GM18526 (cell line): ENCODE data around the gene PDE7B.

Experiments used
- POLR2A ChIP-seq: IDR thresholded peaks from 3 replicates; pipeline ENCODE4 v1.6.1; 2011; ENCODE audit not compliant: insufficient read length; ENCODE audit errors: extremely low read depth

The PDE7B gene

DNA sequence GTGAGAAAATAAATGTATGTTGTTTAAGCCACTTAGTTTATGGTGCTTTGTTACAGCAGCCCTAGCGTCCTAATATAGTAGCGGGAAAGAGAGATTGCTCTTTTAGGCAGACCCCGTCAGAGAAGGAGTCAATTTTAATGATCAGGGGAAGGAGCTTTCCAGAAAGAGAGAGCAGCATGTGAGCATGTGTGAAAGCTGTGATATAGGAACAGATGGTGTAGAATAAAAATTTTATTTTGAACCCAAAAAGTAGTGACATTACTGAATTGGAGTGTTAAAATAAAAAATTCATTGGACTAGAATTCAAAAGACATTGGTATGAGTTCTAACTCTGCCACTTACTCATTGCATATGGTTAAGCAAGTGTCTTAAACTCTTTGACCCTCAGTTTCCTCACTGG is 119.8 kb downstream of the PDE7B start:
- TF ChIP-seq POLR2A = no peak

DNA sequence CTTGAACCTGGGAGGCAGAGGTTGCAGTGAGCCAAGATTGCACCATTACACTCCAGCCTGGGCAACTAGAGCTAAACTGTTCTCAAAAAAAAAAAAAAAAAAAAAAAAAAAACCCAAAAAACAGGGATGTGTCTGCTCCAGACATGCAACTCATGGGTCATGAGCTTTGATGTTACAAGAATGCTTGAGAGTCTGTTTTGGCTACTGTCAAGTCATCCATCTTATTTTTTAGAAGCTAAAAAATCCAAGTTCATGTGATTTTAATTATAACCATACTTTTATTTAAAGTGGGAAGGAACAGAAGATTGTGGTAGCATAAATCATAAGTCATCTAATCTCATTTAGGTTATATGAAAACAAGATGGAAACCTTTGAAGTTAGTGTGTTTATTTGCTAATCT is 120.6 kb downstream of the PDE7B start:
- TF ChIP-seq POLR2A = no peak

DNA sequence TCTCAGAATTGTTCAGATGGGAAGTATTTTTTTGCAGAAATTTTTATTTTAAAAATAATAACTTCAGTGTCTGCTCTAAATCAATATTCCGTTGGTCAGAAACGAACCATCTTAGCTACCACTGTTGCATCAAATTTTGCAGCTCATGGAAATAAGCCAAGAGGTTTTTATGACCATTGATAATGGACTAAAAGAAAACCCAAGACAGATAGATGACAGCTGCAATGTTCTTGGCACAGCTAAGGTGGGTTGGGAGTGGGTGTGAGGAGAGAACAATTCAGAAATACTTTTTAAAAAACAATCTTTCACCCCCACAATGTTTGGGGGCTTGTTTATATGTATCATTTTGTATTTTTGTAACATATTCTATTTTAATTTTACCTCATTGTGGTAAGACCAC is 121.1 kb downstream of the PDE7B start:
- TF ChIP-seq POLR2A = no peak

DNA sequence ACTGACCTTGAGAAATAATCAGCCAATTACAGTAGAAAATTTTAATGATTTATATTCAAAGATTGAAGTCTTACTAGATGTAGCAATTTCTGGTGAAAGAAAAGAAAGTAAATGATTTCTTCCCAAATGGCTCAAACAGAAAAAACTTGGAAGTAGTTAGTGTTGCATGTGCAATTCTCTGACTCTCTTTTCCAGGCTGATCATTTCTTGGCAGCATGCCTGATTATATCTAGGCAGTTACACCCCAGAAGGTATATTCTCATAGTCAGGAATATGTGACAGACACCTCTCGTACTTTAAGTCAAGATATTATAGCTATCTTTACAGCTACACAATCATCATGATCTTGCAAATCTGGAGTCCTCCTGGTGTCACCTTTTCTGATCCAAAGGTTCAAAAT is 122.9 kb downstream of the PDE7B start:
- no peak for TF ChIP-seq POLR2A

DNA sequence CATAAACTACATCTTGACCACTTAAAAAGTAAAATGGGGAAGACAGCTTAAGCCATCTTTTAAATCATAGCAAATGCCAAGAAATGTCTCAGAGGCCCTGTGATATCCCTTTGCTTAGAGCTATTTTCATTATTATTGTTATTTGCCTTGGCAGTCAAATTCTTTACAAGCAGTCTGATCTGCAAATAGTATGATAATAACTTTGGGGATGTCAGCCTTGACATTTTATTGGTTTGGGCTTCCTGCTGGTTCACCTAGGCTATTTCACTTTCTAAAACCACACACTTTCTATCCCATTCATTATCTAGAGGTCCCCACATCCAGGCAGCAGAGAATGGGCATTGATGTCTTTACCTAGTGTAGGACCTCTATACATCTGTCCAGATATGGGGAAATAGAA is 125.1 kb downstream of the PDE7B start:
- no peak for TF ChIP-seq POLR2A

DNA sequence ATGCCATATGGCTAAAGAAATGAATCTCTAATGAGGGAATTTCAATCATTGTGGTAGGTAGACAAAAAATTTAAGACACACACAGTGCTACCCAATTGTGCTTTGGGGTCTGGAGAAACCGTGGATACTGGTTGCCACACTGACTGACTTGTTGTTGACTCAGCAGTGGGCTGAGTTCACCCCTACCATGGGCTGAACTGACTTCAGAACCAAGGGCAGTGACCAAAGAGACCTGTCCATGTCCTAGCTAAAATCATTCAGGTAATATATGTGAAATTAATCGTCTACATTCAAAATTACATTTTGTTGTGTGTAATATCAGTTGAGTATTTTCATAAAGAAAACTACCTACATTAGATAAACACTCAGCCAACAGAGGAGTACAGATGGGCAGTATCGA is 131.6 kb downstream of the PDE7B start:
- no peak for TF ChIP-seq POLR2A

DNA sequence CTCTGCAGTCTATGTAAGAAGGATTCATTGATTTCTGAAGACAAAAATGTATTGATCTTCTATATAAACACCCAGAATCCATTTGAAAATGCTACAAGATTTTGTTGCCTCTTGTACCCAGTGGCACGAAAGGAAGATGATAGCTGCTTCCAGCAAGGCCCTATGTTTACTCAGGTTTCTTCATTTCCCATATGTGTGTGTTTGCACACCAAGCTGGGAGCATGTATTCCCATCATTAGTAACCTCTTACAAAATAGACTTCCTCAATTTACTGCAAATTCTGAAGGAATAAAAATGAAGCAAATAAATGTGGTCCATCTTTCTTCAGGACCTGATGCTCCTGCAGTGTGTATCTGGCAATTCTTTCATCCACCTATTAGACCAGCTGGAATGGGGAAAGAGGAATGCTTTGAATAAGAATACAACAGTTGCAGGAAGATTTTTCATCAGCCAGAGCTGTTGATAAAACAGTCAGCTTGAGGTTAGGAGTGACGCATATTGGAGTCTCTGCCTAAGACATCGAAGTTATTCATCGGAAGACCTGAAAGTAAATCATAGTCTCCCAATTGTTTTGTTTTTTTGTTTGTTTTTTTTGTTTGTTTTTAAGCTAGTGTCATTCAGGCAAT is 132.3 kb downstream of the PDE7B start:
- no peak for TF ChIP-seq POLR2A

DNA sequence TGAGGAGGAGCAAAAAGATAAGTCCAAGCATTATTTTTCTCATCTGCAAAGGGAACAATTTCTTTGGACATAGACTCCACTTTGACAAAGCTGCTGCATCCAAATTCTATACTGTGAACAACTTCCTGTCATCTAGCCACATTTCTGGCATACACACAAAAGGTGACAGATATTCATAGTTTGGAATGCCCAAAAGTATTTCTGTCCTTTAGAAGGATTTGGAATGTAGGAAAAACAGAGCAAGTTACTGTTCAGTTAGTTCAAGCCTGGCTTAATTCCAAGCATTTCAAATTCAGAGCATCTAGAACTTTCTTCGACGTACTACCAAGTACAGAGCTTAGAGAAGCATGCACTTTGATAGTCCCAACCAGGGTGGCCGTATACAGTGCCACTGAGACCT is 134.0 kb downstream of the PDE7B start:
- no peak for TF ChIP-seq POLR2A

DNA sequence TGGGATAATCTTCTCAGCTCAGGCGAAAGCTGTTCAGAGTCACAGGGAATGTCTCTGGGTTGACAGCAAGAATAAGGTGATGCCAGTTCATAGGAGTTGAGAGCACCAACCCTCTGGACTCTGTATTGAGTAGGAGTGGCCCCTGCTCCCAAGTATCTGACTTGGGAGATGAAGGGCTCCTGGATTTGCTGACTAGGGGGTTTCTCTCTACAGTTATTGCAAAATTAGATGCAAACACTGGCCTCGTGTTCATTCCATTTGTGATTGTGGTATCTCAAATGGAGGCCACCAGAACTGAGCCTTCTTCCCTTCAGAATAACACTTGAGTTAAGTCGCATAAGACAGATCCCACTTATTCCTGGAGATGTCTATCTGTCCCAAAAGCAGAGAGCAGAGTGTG is 135.7 kb downstream of the PDE7B start:
- no peak for TF ChIP-seq POLR2A

DNA sequence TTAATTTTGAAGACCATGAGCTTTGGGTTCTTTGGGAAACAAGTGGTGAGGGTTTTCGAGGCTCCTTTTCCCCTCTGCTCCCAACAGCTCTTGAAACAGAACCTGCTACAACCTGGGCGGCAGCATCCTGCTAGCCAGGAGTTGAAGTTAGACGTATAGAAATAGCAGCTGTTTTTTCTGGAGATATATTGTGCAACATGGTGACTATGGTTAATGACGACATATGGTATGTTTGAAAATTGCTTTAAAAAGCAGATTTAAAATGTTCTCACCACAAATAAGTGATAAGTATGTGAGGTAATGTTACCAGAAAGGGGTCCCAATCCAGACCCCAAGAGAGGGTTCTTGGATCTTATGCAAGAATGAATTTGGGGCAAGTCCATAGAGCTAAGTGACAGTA is 138.9 kb downstream of the PDE7B start:
- no peak for TF ChIP-seq POLR2A

DNA sequence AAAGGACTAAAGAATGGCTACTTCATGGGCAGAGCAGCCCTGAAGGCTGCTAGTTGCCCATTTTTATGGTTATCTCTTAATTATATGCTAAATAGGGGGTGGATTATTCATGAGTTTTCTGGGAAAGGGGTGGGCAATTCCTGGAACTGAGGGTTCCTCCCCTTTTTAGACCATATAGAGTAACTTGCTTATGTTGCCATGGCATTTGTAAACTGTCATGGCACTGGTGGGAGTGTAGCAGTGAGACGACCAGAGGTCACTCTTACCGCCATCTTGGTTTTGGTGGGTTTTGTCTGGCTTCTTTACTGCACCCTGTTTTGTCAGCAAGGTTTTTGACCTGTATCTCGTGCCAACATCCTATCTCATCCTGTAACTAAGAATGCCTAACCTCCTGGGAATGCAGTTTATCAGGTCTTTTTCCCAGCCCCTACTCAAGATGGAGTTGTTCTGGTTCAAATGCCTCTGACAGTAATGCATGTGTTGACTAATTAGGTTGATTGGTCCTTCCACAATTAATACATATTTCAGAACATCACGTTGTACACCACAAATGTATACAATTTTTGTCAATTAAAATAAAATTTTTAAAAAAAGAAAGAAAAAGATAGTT is 139.5 kb downstream of the PDE7B start:
- TF ChIP-seq POLR2A = no peak

DNA sequence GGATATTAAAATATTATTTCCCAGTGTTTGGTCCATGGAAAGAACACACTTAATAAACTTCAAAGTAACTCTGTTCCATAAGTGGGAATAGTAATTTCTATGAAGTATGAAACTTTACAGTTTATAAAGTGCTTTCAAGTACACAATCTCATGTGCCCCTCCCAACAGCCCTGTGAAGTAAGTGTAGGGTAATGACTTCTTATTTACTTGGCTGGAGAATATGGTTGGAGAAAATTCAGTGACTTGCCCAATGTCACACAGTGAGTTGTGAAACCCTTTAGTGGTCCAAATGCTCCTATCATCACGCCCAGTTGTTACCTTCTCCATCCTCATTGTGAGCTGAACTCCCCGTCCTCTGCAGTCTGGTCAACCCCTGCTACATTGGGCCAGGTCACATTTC is 141.2 kb downstream of the PDE7B start:
- no peak for TF ChIP-seq POLR2A

DNA sequence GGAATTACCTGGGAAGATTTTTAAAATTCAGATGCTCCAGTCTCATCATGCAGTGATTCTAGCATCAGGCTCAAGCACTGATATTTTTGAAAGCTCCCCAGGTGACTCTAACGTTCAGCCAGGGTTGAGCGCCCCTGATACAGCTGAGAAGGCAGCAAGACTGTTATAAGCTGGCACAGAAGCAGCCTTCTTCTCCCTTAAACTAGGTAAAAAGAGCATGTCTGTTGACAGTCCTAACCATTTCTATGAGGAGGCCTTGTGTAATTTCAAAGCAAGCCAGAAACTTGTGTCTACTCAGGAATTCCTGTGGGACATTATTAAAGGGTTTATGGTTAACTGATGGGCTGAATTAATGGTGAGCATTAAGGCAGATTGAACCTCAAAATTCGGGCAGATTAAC is 141.9 kb downstream of the PDE7B start:
- TF ChIP-seq POLR2A = no peak

DNA sequence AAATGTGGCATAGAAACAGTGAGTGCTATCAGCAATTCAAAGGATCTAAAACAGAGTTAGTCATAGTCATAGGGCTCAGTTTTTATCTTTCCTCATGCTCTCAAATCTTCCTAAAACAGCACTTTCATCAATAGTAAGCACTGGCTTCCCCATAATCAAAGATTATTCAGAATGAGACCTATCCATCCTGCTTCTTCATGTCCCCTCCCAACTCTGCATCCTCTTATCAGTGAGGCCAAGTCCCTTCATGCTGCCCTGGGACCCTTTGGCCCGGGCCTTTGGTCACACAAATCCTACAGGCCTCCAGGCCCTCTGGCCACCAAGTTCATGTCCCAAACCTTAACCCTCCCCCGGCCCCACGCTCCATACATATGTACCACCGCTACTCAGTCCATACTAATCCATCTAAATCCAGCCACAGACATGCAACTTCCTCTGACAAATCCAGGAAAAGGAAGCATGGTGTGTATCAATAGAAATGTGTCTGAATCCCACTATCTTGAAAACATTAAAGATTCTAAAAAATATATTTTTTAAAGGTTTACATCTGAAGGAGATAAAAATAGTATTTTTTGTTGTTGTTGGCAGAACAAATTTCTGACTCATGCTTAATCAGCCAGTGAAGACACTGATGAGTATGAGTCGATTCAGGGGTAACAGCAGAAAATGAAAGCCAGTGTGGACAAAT is 143.5 kb downstream of the PDE7B start:
- no peak for TF ChIP-seq POLR2A

DNA sequence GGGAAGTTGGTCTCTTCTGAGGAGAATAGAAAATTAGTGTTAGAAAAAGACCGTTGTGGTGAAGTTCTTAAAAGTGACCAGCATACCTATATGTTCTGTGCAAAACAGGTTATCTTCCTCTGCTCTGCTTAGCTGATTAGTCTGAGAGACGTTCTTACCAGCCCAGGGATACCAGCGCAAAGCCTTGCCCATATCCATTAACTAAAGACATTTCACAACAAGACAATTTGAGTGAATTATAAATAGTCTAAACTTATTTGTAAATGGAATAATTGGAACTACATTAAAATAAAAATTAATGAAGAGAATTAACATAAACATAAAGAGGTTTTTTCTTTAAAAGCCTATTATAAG is 144.0 kb downstream of the PDE7B start:
- no peak for TF ChIP-seq POLR2A

DNA sequence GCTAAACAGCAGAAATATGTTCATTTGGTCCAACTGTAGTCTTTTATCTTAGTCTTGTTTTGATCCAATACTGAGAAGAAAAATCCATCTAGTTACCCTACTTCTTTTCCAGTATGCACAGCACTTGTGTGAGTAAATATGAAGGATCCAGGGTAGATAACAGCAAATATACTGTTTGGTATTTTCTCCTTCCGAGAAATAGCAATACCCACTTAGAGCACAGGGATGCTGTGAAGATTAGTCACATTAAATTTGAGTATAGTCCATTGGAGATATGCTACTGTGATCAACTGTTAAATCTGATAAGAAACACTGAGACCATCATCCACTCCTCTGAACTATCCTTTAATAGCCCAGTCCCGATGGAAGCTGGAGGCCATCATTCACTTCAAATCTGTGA is 145.2 kb downstream of the PDE7B start:
- TF ChIP-seq POLR2A = no peak

DNA sequence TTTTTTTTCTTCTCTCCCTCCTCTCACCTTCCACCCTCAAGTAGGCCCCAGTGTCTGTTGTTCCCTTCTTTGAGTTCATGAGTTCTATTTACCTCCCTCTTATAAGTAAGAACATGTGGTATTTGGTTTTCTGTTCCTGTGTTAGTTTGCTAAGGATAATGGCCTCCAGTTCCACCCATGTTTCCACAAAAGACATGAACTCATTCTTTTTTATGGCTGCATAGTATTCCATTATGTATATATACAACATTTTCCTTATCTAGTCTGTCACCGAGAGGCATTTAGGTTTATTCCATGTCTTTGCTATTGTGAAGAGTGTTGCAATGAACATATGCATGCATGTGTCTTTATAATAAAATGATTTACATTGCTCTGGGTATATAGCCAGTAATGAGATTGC is 147.9 kb downstream of the PDE7B start:
- TF ChIP-seq POLR2A = no peak

DNA sequence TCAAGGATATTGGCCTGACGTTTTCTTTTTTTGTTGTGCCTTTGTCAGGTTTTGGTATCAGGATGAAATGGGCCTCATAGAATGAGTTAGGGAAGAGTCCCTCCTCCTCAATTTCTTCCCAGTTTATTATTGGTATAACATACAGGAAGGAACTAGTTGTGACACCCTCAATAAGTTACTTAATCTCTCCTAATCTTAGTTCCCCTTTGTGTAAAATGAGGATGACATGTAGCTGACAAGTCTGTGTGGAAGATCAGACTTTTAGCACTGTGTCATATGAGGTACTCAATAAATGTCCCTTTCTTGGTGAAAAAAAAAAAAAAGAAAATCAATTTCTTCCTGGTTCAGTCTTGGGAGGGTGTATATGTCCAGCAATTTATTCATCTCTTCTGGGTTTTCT is 155.8 kb downstream of the PDE7B start:
- TF ChIP-seq POLR2A = no peak

DNA sequence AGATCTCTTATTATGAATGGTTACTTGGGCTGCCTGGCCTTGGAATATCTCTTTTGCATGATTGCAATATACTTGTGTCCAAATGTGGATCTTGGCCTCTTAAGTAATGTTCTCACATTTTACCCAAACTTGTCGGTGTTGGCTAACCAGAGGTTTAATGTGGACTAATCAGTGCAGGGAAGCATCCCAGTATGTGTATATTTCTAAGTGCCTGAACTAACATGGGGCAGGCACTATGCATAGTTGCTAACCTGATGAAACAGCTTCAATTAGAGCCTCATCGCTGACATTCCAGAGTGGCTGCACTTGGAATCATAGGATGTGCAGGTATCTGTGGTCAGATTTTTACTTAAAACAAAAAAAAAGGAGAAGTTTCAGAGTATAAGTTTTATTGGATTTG is 160.0 kb downstream of the PDE7B start:
- TF ChIP-seq POLR2A = no peak
